Activated naive CD8-positive, alpha-beta T cell treated with anti-CD3 and anti-CD28 coated beads, Interleukin-2, amount 10 ng/mL, durations not matched to agents 7 days and 5 days (primary cell): ENCODE results near the gene NRAP. TPM values are rescaled to one million over a fixed set of nuclear protein-coding genes. Genes with fewer than 3 reads are reported as not detected.
A peak's percentile ranks its signal among the peaks of the same experiment; 100 is the strongest.

Source experiments
- ATAC-seq: fragments of 150-1000 bp; cut with Tn5 transposase; one replicate; pipeline ENCODE4 v1.10.0; 2021; ENCODE audit warnings: low read depth, moderate library complexity
- POLR2A ChIA-PET: fragments of 350-600 bp; sonication (Branson Sonifier 250); formaldehyde crosslinking; loops from one replicate; lab custom pipeline; 2021; ENCODE audit warnings: antibody characterized with exemption; lab: Charles Lee
- DNase-seq: peaks from one replicate; pipeline ENCODE4 v3.0.0; 2021
- H3K27ac Mint-ChIP-seq: one replicate; pipeline ENCODE4 v1.8.0; 2022; ENCODE audit warnings: mild to moderate bottlenecking, mixed read lengths
- H3K27me3 Mint-ChIP-seq: one replicate; pipeline ENCODE4 v1.8.0; 2022; ENCODE audit warnings: mild to moderate bottlenecking, moderate library complexity, mixed read lengths
- H3K36me3 Mint-ChIP-seq: one replicate; pipeline ENCODE4 v1.8.0; 2021; ENCODE audit warnings: mild to moderate bottlenecking, mixed read lengths
- H3K4me1 Mint-ChIP-seq: one replicate; pipeline ENCODE4 v1.8.0; 2021; ENCODE audit warnings: mixed read lengths
- H3K4me3 Mint-ChIP-seq: one replicate; pipeline ENCODE4 v1.8.0; 2022; ENCODE audit warnings: mild to moderate bottlenecking, moderate library complexity, mixed read lengths
- H3K9me3 Mint-ChIP-seq: one replicate; pipeline ENCODE4 v1.8.0; 2021; ENCODE audit warnings: mixed read lengths
- total RNA-seq, 2 experiments: library from RNA; stranded (reverse); gene quantifications; one replicate each; pipeline ENCODE4 v1.2.3, GENCODE V29; 2021

The NRAP gene
- total RNA-seq, 2 experiments from 2014 or later: not detected

DNA sequence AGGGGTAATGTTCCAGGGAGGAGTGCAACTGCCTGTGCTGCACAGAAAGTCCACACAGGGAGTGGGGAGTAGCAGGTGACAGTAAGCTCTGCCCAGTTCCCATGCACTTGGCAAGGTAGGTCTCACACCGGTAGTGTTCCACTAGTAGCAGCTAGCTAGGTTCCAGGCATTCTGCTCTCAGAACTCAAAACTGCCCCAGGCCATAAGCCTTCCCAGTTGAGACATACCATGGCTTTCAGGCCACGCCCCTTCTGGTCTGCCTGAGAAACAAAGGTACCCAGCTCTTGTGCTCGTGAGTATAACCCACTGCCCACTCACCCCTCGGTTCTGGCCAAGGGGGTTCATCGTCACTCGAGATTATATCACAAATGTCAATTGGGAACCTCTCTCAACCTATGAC, 28.4 kb upstream of the NRAP start:
- no peak overlapping the region for H3K27ac Mint-ChIP-seq
- peaks cover 27% of the 10 kb centered on the region for H3K9me3 Mint-ChIP-seq
- no peaks in the 10 kb centered on the region for H3K27me3 Mint-ChIP-seq
- H3K4me1 Mint-ChIP-seq: peaks cover 25% of the 10 kb centered on the region
- POLR2A ChIA-PET: no interaction called here
- H3K4me3 Mint-ChIP-seq: no peak overlapping the region
- DNase-seq (no peak), ATAC-seq (no peak)
- H3K36me3 Mint-ChIP-seq: peaks cover 88% of the 10 kb centered on the region

- POLR2A ChIA-PET: no interaction called here
- DNase-seq (no peak), ATAC-seq (no peak)
- Mint-ChIP-seq H3K36me3 (peaks cover 85% of the 10 kb centered on the region), H3K4me3 (no peak overlapping the region), H3K27me3 (no peaks in the 10 kb centered on the region), H3K9me3 (peaks cover 29% of the 10 kb centered on the region), H3K4me1 (peaks cover 25% of the 10 kb centered on the region), H3K27ac (no peak overlapping the region)
These were observed 27.5 kb upstream of the NRAP start for GRCh38 chr10:113691381-113691780.

- POLR2A ChIA-PET: no interaction called here
- Mint-ChIP-seq H3K4me3 (no peak overlapping the region), H3K9me3 (peaks cover 32% of the 10 kb centered on the region), H3K4me1 (peaks cover 24% of the 10 kb centered on the region), H3K36me3 (peaks cover 87% of the 10 kb centered on the region), H3K27me3 (no peaks in the 10 kb centered on the region), H3K27ac (no peak overlapping the region)
- DNase-seq (no peak), ATAC-seq (no peak)
These were observed 26.9 kb upstream of the NRAP start for GRCh38 chr10:113690749-113691148.

DNA sequence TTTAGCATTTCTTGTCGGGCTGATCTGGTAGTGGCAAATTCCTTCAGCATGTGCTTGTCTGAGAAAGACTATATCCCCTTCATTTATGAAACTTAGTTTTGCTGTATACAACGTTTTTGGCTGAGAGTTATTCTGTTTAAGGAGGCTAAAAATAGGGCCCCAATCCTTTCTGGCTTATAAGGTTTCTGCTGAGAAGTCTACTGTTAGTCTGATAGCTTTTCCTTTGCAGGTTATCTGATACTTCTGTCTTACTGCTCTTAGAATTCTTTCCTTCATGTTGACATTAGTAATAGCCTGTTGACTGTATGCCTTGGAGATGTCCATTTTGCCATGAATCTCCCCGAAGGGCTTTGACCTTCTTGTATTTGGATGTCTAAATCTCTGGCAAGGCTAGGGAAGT, 25.7 kb upstream of the NRAP start:
- POLR2A ChIA-PET: interaction anchor here (3.3 kb wide), 1 partner anchor 10 kb away, joined by 14 read pairs; the partner anchor contains the start of gene CASP7
- DNase-seq: no peak
- no peak for ATAC-seq
- Mint-ChIP-seq H3K4me3 (peak overlapping the region; percentile 76), H3K27me3 (no peaks in the 10 kb centered on the region), H3K36me3 (peaks cover 86% of the 10 kb centered on the region), H3K9me3 (peaks cover 32% of the 10 kb centered on the region), H3K4me1 (peaks cover 28% of the 10 kb centered on the region), H3K27ac (no peak overlapping the region)

GRCh38 chr10:113689057-113689456, 25.2 kb upstream of the NRAP start:
- H3K4me3 Mint-ChIP-seq: peak overlapping the region; percentile 76
- ATAC-seq: peak; percentile 66
- no peaks in the 10 kb centered on the region for H3K27me3 Mint-ChIP-seq
- H3K4me1 Mint-ChIP-seq: peaks cover 31% of the 10 kb centered on the region
- no peak for DNase-seq
- peaks cover 35% of the 10 kb centered on the region for H3K9me3 Mint-ChIP-seq
- POLR2A ChIA-PET: interaction anchor here (3.3 kb wide), 1 partner anchor 9 kb away, joined by 14 read pairs; the partner anchor contains the start of gene CASP7
- peak overlapping the region; percentile 62 for H3K27ac Mint-ChIP-seq
- H3K36me3 Mint-ChIP-seq: peaks cover 86% of the 10 kb centered on the region

GRCh38 chr10:113687037-113687436, 23.2 kb upstream of the NRAP start:
- Mint-ChIP-seq H3K9me3 (peaks cover 31% of the 10 kb centered on the region), H3K4me3 (no peak overlapping the region), H3K27me3 (no peaks in the 10 kb centered on the region), H3K4me1 (peaks cover 42% of the 10 kb centered on the region), H3K36me3 (peaks cover 82% of the 10 kb centered on the region), H3K27ac (no peak overlapping the region)
- POLR2A ChIA-PET: interaction anchor here (0.5 to 3.3 kb wide), 2 partner anchors 7 to 1102 kb away, joined by 6 to 14 read pairs; partner anchors contain the start of gene CASP7
- ATAC-seq (no peak), DNase-seq (no peak)

DNA sequence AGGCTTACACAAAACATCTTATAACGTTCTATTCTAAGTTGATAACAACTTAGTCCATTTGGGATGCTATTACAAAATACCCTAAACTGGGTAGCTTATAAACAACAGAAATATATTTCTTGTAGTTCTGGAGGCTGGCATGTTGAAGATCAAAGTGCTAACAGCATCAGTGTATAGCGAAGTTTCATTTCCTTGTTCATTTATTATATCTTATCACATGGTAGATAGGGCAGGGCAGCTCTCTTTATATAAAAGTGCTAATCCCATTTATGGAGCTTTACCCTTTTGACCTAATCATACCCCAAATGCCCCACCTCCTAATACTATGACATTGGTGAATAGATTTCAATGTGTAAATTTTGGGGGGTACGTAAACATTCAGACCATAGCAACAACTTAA, 22.2 kb upstream of the NRAP start:
- Mint-ChIP-seq H3K4me3 (no peak overlapping the region), H3K27ac (no peak overlapping the region), H3K36me3 (peaks cover 80% of the 10 kb centered on the region), H3K4me1 (peaks cover 52% of the 10 kb centered on the region), H3K9me3 (peaks cover 30% of the 10 kb centered on the region), H3K27me3 (no peaks in the 10 kb centered on the region)
- ATAC-seq (no peak), DNase-seq (no peak)
- POLR2A ChIA-PET: no interaction called here

GRCh38 chr10:113683300-113683699, 19.5 kb upstream of the NRAP start:
- POLR2A ChIA-PET: no interaction called here
- no peaks in the 10 kb centered on the region for H3K27me3 Mint-ChIP-seq
- no peak overlapping the region for H3K27ac Mint-ChIP-seq
- H3K4me1 Mint-ChIP-seq: peaks cover 50% of the 10 kb centered on the region
- no peak overlapping the region for H3K4me3 Mint-ChIP-seq
- ATAC-seq (no peak), DNase-seq (no peak)
- peaks cover 57% of the 10 kb centered on the region for H3K36me3 Mint-ChIP-seq
- peaks cover 25% of the 10 kb centered on the region for H3K9me3 Mint-ChIP-seq

GRCh38 chr10:113681533-113682470, 18.0 kb upstream of the NRAP start:
- no peak for DNase-seq
- POLR2A ChIA-PET: interaction anchor here (1.1 to 4.1 kb wide), 3 partner anchors 7 to 863 kb away, joined by 4 to 30 read pairs (median 14); no protein-coding TSS in a partner anchor
- Mint-ChIP-seq H3K27me3 (no peaks in the 10 kb centered on the region), H3K9me3 (peaks cover 17% of the 10 kb centered on the region), H3K4me1 (peaks cover 46% of the 10 kb centered on the region), H3K27ac (peak overlapping the region; percentile 97), H3K36me3 (peaks cover 42% of the 10 kb centered on the region), H3K4me3 (peak overlapping the region; percentile 98)
- peak; percentile 13 for ATAC-seq

- Mint-ChIP-seq H3K27me3 (no peaks in the 10 kb centered on the region), H3K4me3 (peak overlapping the region; percentile 98), H3K36me3 (peaks cover 33% of the 10 kb centered on the region), H3K9me3 (peaks cover 13% of the 10 kb centered on the region), H3K27ac (peak overlapping the region; percentile 97), H3K4me1 (peaks cover 44% of the 10 kb centered on the region)
- DNase-seq (peak; percentile 41), ATAC-seq (peak; percentile 11)
- POLR2A ChIA-PET: interaction anchor here (0.6 to 4.1 kb wide), 7 partner anchors 8 to 1305 kb away, joined by 3 to 30 read pairs (median 4); no protein-coding TSS in a partner anchor
These were observed 16.6 kb upstream of the NRAP start for GRCh38 chr10:113680190-113681111.

DNA sequence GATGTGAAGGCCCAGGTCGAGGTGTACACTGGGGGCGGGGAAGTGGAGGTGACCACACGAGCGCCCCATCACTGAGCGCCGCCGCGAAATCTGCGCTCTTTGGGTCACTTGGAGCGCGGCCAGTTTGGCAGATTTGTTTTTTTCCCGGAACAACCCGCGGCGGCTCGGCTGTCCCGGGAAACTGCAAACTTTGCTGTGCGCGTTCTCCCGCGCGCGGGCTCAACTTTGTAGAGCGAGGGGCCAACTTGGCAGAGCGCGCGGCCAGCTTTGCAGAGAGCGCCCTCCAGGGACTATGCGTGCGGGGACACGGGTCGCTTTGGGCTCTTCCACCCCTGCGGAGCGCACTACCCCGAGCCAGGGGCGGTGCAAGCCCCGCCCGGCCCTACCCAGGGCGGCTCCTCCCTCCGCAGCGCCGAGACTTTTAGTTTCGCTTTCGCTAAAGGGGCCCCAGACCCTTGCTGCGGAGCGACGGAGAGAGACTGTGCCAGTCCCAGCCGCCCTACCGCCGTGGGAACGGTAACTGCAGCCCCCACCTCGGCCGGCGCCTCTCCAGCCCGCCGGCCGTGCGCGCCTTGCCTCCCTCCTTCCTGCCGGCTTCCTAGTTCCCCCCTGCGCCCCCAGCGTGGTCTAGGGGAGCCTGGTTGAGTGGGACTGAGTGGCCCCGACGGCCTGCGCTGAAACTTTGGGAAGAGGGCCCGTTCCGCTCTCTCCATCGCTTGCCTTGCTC, 15.8 kb upstream of the NRAP start, which contains the start of gene CASP7:
Gene CASP7, plus strand, starts transcription at position 450 of the 727 bp plus-strand sequence. CDS start 17,582 bp downstream, outside the sequence.
- POLR2A ChIA-PET: interaction anchor here (0.6 to 4.1 kb wide), 7 partner anchors 9 to 1304 kb away, joined by 3 to 30 read pairs (median 4); partner anchors contain the start of genes DCLRE1A and NHLRC2
- H3K4me1 Mint-ChIP-seq: peaks cover 41% of the 10 kb centered on the region
- H3K27me3 Mint-ChIP-seq: peaks cover under 1% of the 10 kb centered on the region
- peaks cover 27% of the 10 kb centered on the region for H3K36me3 Mint-ChIP-seq
- DNase-seq (peak; percentile 87), ATAC-seq (peak; percentile 93)
- H3K4me3 Mint-ChIP-seq: peak within 1 kb of the TSS; percentile 98
- H3K27ac Mint-ChIP-seq: peak within 1 kb of the TSS; percentile 97
- H3K9me3 Mint-ChIP-seq: peaks cover 10% of the 10 kb centered on the region

GRCh38 chr10:113666682-113667252, 2.9 kb upstream of the NRAP start:
- peak overlapping the region; percentile 91 for H3K27ac Mint-ChIP-seq
- peak overlapping the region; percentile 46 for H3K4me3 Mint-ChIP-seq
- H3K36me3 Mint-ChIP-seq: peaks cover 3% of the 10 kb centered on the region
- POLR2A ChIA-PET: interaction anchor here (0.7 to 3.7 kb wide), 2 partner anchors 8 to 14 kb away, joined by 3 to 30 read pairs; partner anchors contain the start of gene CASP7
- DNase-seq (peak; percentile 38), ATAC-seq (peak; percentile 97)
- H3K27me3 Mint-ChIP-seq: peaks cover 13% of the 10 kb centered on the region
- H3K4me1 Mint-ChIP-seq: peaks cover 14% of the 10 kb centered on the region
- peaks cover 10% of the 10 kb centered on the region for H3K9me3 Mint-ChIP-seq
